GM21825 (cell line): Measurements from ENCODE around the gene PICK1.
"Not testable (repeated sequence)": the region's sequence is repeated elsewhere in the genome, so short reads cannot be mapped to it uniquely, and the experiment has no call there.

Source experiments
- ATAC-seq: cut with Tn5 transposase; IDR thresholded peaks from one replicate; pipeline ENCODE4 v1.9.1; 2021; ENCODE audit warnings: mild to moderate bottlenecking, moderate library complexity; ENCODE audit not compliant: unreplicated experiment

PICK1 gene

GRCh38 chr22:38030311-38031133 is 26.7 kb upstream of the PICK1 start:
- no peak for ATAC-seq

- ATAC-seq = no peak
These were observed 25.7 kb upstream of the PICK1 start for GRCh38 chr22:38031491-38031890.

GRCh38 chr22:38032681-38033521 is 24.3 kb upstream of the PICK1 start:
- ATAC-seq = no peak

- ATAC-seq = no peak
These were observed 23.5 kb upstream of the PICK1 start for GRCh38 chr22:38033522-38034277.

- no peak for ATAC-seq
These were observed 22.8 kb upstream of the PICK1 start for GRCh38 chr22:38034278-38034882.

GRCh38 chr22:38034884-38035529 is 22.2 kb upstream of the PICK1 start:
- ATAC-seq = no peak

- no peak for ATAC-seq
These were observed 21.7 kb upstream of the PICK1 start for GRCh38 chr22:38035530-38035885.

- no peak for ATAC-seq
These were observed 20.7 kb upstream of the PICK1 start for GRCh38 chr22:38036392-38037062.

GRCh38 chr22:38037367-38038150 is 19.6 kb upstream of the PICK1 start:
- not testable (repeated sequence) for ATAC-seq

- no peak for ATAC-seq
These were observed 18.8 kb upstream of the PICK1 start for GRCh38 chr22:38038426-38038825.

GRCh38 chr22:38038890-38039812 is 18.1 kb upstream of the PICK1 start:
- no peak for ATAC-seq

- no peak for ATAC-seq
These were observed 16.0 kb upstream of the PICK1 start for GRCh38 chr22:38040953-38041759.

- no peak for ATAC-seq
These were observed 15.3 kb upstream of the PICK1 start for GRCh38 chr22:38041760-38042487.

- no peak for ATAC-seq
These were observed 14.8 kb upstream of the PICK1 start for GRCh38 chr22:38042488-38042790.

- ATAC-seq = no peak
These were observed 13.8 kb upstream of the PICK1 start for GRCh38 chr22:38043151-38044039.
